ENCODE measurements around the gene ST3GAL3.

The ST3GAL3 gene

DNA sequence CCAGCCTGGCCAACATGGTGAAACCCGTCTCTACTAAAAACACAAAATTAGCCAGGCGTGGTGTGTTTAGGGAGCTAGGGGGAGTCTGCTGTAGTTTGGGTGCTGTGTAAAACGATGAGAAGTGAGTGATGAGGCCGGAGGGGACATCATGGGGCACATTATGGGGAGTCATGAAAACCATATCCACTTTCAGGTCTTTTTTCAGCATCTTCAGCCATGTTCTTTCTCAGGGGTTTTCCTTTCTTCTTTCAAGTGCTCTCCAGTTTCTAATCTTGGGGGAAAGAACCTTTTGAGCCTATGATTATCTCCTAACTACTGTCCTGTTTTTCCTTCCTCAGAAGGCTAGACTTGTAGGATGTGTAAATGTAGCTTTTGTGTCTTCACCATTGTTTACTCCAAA lies 43.0 kb upstream of the ST3GAL3 start:
- Histone ChIP-seq H3K4me1 (ENCODE audit: low read depth, poor library complexity, severe bottlenecking) (peaks cover 34% of the 10 kb centered on the region), H3K9ac (no peak overlapping the region; the same call in 1 of the 2 replicates), H3K4me3 (IDR thresholded peaks at IDR 0.05; ENCODE audit: insufficient read depth, low read depth, low read length) (no peak overlapping the region), H4K20me1 (ENCODE audit: insufficient read depth) (no peaks in the 10 kb centered on the region), H3K27ac (peak overlapping the region; percentile 10; the same call in 1 of the 2 replicates), H3K27me3 (ENCODE audit: insufficient read depth, low read depth) (no peaks in the 10 kb centered on the region), H3K36me3 (ENCODE audit: insufficient read depth) (no peaks in the 10 kb centered on the region; the same call in 1 of the 2 replicates), H2AFZ (ENCODE audit: low read depth) (no peak overlapping the region), H3K79me2 (ENCODE audit: insufficient read depth, low read depth) (no peaks in the 10 kb centered on the region), H3K4me2 (peak overlapping the region; percentile 24)
- TF ChIP-seq, protein P1, sequence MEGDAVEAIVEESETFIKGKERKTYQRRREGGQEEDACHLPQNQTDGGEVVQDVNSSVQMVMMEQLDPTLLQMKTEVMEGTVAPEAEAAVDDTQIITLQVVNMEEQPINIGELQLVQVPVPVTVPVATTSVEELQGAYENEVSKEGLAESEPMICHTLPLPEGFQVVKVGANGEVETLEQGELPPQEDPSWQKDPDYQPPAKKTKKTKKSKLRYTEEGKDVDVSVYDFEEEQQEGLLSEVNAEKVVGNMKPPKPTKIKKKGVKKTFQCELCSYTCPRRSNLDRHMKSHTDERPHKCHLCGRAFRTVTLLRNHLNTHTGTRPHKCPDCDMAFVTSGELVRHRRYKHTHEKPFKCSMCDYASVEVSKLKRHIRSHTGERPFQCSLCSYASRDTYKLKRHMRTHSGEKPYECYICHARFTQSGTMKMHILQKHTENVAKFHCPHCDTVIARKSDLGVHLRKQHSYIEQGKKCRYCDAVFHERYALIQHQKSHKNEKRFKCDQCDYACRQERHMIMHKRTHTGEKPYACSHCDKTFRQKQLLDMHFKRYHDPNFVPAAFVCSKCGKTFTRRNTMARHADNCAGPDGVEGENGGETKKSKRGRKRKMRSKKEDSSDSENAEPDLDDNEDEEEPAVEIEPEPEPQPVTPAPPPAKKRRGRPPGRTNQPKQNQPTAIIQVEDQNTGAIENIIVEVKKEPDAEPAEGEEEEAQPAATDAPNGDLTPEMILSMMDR (conservative IDR thresholded peaks at IDR 0.05; ENCODE audit: low read depth, low read length), result no peak

DNA sequence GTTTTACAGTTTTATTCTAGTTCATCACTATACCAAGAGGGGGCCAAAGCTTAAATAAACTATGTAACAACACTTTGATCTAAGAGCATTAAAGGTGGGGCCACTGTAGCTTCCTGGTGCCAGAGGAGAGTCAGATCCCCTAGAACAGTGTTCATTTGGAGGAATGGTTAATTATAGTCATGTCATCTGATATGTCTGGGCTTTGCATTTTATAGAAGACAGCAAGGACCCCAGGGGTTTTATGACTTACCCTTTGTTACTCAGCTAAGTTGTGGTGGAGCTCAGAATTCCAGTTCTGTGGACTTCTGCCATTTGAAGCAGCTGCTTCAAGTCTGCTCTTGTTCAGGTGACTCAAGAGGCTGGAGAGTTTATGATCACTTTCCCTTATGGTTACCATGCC lies 40.7 kb upstream of the ST3GAL3 start:
- H3K27me3 ChIP-seq (ENCODE audit: insufficient read depth, low read depth), result no peaks in the 10 kb centered on the region
- H3K27ac ChIP-seq, result no peak overlapping the region
- H3K4me3 ChIP-seq (IDR thresholded peaks at IDR 0.05; ENCODE audit: insufficient read depth, low read depth, low read length), result no peak overlapping the region
- H3K4me2 ChIP-seq, result no peak overlapping the region
- no peak overlapping the region for H3K9ac ChIP-seq
- peaks cover 34% of the 10 kb centered on the region for H3K4me1 ChIP-seq (ENCODE audit: low read depth, poor library complexity, severe bottlenecking)
- H3K79me2 ChIP-seq (ENCODE audit: insufficient read depth, low read depth), result no peaks in the 10 kb centered on the region
- peaks cover 3% of the 10 kb centered on the region; the same call in 1 of the 2 replicates for H3K36me3 ChIP-seq (ENCODE audit: insufficient read depth)
- no peaks in the 10 kb centered on the region for H4K20me1 ChIP-seq (ENCODE audit: insufficient read depth)
- TF ChIP-seq, protein P1 (conservative IDR thresholded peaks at IDR 0.05; ENCODE audit: low read depth, low read length), result no peak
- H2AFZ ChIP-seq (ENCODE audit: low read depth), result no peak overlapping the region

DNA sequence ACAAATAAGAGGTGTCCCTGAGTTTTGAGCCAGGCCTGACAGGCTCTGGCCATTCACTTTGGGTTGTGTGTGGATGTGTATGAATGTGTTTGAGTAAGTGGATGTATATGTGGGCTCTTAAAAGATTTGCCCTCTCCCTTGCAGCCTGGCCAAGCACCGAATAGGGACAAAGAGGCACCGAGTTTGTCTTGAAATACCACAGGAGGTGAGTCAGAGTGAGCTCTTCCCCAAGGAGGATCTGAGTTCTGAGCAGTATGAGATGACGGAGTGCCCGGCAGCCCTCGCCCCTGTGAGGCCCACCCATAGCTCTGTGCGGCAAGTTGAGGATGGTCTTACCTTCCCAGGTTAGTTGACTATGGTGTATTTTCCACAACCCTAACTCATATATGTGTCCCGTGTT lies 38.4 kb upstream of the ST3GAL3 start:
- H3K4me3 ChIP-seq (IDR thresholded peaks at IDR 0.05; ENCODE audit: insufficient read depth, low read depth, low read length), result no peak overlapping the region
- no peak overlapping the region for H3K9ac ChIP-seq
- peaks cover 3% of the 10 kb centered on the region; the same call in 1 of the 2 replicates for H3K36me3 ChIP-seq (ENCODE audit: insufficient read depth)
- TF ChIP-seq, protein P1 (conservative IDR thresholded peaks at IDR 0.05; ENCODE audit: low read depth, low read length), result no peak
- no peaks in the 10 kb centered on the region for H4K20me1 ChIP-seq (ENCODE audit: insufficient read depth)
- no peak overlapping the region for H2AFZ ChIP-seq (ENCODE audit: low read depth)
- H3K27me3 ChIP-seq (ENCODE audit: insufficient read depth, low read depth), result no peaks in the 10 kb centered on the region
- H3K4me1 ChIP-seq (ENCODE audit: low read depth, poor library complexity, severe bottlenecking), result peaks cover 16% of the 10 kb centered on the region
- no peak overlapping the region for H3K4me2 ChIP-seq
- no peak overlapping the region for H3K27ac ChIP-seq
- H3K79me2 ChIP-seq (ENCODE audit: insufficient read depth, low read depth), result no peaks in the 10 kb centered on the region

DNA sequence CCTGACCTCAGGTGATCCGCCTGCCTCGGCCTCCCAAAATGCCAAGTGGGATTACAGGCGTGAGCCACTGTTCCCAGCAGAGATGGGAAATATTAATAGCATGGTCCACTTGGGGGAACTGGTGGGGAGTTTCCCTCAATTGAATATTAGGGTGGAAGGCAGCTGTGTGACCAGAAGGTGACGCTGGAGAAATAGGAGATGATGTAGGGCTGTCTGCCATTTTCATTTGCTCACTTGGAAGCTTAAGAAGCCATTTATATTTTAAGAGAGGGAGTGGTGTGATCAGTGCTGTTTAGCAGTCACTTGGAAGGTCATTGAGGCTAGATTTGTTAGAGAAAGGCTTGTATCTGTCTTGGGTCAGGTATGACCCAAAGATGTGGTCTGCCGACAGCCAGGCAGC lies 37.5 kb upstream of the ST3GAL3 start:
- no peak overlapping the region for H3K4me3 ChIP-seq (IDR thresholded peaks at IDR 0.05; ENCODE audit: insufficient read depth, low read depth, low read length)

More for the DNA sequence above, 37.5 kb upstream of the ST3GAL3 start:
- TF ChIP-seq, protein P1 (conservative IDR thresholded peaks at IDR 0.05; ENCODE audit: low read depth, low read length), result no peak
- H3K27ac ChIP-seq, result no peak overlapping the region
- H3K4me2 ChIP-seq, result no peak overlapping the region
- H3K4me1 ChIP-seq (ENCODE audit: low read depth, poor library complexity, severe bottlenecking), result peaks cover 6% of the 10 kb centered on the region
- peaks cover 3% of the 10 kb centered on the region; the same call in 1 of the 2 replicates for H3K36me3 ChIP-seq (ENCODE audit: insufficient read depth)
- H4K20me1 ChIP-seq (ENCODE audit: insufficient read depth), result no peaks in the 10 kb centered on the region
- H3K9ac ChIP-seq, result no peak overlapping the region
- H3K27me3 ChIP-seq (ENCODE audit: insufficient read depth, low read depth), result no peaks in the 10 kb centered on the region
- no peak overlapping the region for H2AFZ ChIP-seq (ENCODE audit: low read depth)
- no peaks in the 10 kb centered on the region for H3K79me2 ChIP-seq (ENCODE audit: insufficient read depth, low read depth)

All from KMS-11 (cell line).